Keratinocyte (primary cell): ENCODE measurements around the gene PARD3. TPM values are rescaled to one million over a fixed set of nuclear protein-coding genes. Genes with fewer than 3 reads are reported as not detected.

Experiments used
- DNase-seq: peaks from one replicate; pipeline ENCODE4 v3.0.0-alpha.2; 2011; ENCODE audit warnings: low read depth, missing footprints, low spot score
- FAIRE-seq: peaks from 2 replicates; lab custom pipeline; 2011; peaks lifted over from hg19 to GRCh38; lab: Jason Lieb, UNC
- H2AFZ ChIP-seq: 2 replicates; pipeline ENCODE4 v1.6.0; 2012; ENCODE audit warnings: low read length, control low read depth, inconsistent platforms; ENCODE audit not compliant: control insufficient read depth
- H3K27ac ChIP-seq: 2 replicates; pipeline ENCODE4 v1.5.1; 2011; ENCODE audit warnings: low read length; ENCODE audit not compliant: control insufficient read depth, insufficient read depth
- H3K27me3 ChIP-seq: 3 replicates; pipeline ENCODE4 v1.6.0; 2011; ENCODE audit warnings: low read length; ENCODE audit not compliant: control insufficient read depth, insufficient read depth; ENCODE audit errors: extremely low read depth
- H3K36me3 ChIP-seq, 2 experiments: 2 replicates in 1 of 2; 3 replicates in 1 of 2; pipeline ENCODE4 v1.5.1; 2011; ENCODE audit warnings: low read length in 2 of 2, mild to moderate bottlenecking in 1 of 2; ENCODE audit not compliant: control insufficient read depth in 2 of 2, insufficient read depth in 2 of 2; ENCODE audit errors: extremely low read depth in 1 of 2
- H3K4me1 ChIP-seq: 3 replicates; pipeline ENCODE4 v1.5.1; 2011; ENCODE audit warnings: low read length; ENCODE audit not compliant: control insufficient read depth, insufficient read depth; ENCODE audit errors: extremely low read depth
- H3K4me2 ChIP-seq: 3 replicates; pipeline ENCODE4 v1.6.0; 2011; ENCODE audit warnings: low read depth, low read length; ENCODE audit not compliant: control insufficient read depth, insufficient read depth; ENCODE audit errors: extremely low read depth
- H3K4me3 ChIP-seq, 3 experiments: fragments of 200-600 bp in 1 of 3; sonication (generic) in 1 of 3; 2 replicates in 2 of 3; 3 replicates in 1 of 3; pipeline ENCODE4 v1.5.1; 2011 to 2016; ENCODE audit warnings: low read length in 3 of 3, mild to moderate bottlenecking in 3 of 3, control low read depth in 2 of 3, inconsistent platforms in 1 of 3, low read depth in 1 of 3, mixed read lengths in 1 of 3, mixed run types in 1 of 3, moderate library complexity in 1 of 3; ENCODE audit not compliant: control insufficient read depth in 2 of 3, insufficient read depth in 2 of 3; ENCODE audit errors: extremely low read depth in 1 of 3
- H3K79me2 ChIP-seq: 2 replicates; pipeline ENCODE4 v1.6.0; 2012; ENCODE audit warnings: low read length; ENCODE audit not compliant: control insufficient read depth, insufficient read depth
- H3K9ac ChIP-seq: 3 replicates; pipeline ENCODE4 v1.6.0; 2011; ENCODE audit warnings: low read length; ENCODE audit not compliant: control insufficient read depth, insufficient read depth; ENCODE audit errors: extremely low read depth
- H3K9me1 ChIP-seq: 3 replicates; pipeline ENCODE4 v1.6.0; 2011; ENCODE audit warnings: low read length; ENCODE audit not compliant: control insufficient read depth, insufficient read depth; ENCODE audit errors: extremely low read depth
- H3K9me3 ChIP-seq: 2 replicates; pipeline ENCODE4 v1.5.1; 2012; ENCODE audit warnings: low read depth, low read length; ENCODE audit not compliant: control insufficient read depth
- H4K20me1 ChIP-seq: 3 replicates; pipeline ENCODE4 v1.6.0; 2011; ENCODE audit warnings: low read length; ENCODE audit not compliant: control insufficient read depth, insufficient read depth; ENCODE audit errors: extremely low read depth
- EZH2 ChIP-seq: IDR thresholded peaks from one replicate; pipeline ENCODE4 v1.6.1; 2012; ENCODE audit warnings: inconsistent platforms, mild to moderate bottlenecking, low read length, moderate library complexity
- dilution Hi-C: fragments of 300-500 bp; cut with MboI; formaldehyde crosslinking; loops from one replicate; pipeline ENCODE4 v1.7.0; 2020; ENCODE audit warnings: low sequenced_read_pairs; ENCODE audit not compliant: extremely low pct_ligation_motif_present
- polyA plus RNA-seq, 5 experiments: library from polyadenylated mRNA; depleted of rRNA in 3 of 5; stranded (reverse) in 3 of 5; stranded (forward) in 1 of 5; unstranded in 1 of 5; fragments of >200 nt; gene quantifications; 1 replicate in 1 of 5; 2 replicates in 3 of 5; 3 replicates in 1 of 5; pipeline versions ENCODE4 v1.2.1 to v1.2.3, GENCODE V29; 2011 to 2012; ENCODE audit warnings: missing spikeins in 2 of 5, low read depth in 1 of 5, low replicate concordance in 1 of 5
- TF ChIP-seq, protein P1 (sequence below), 3 experiments: IDR thresholded peaks in 1 of 3; conservative IDR thresholded peaks in 1 of 3; optimal IDR thresholded peaks in 1 of 3; 2 replicates in 2 of 3; 3 replicates in 1 of 3; pipeline versions ENCODE3 to v1.5.1; 2011; ENCODE audit warnings: low read length in 3 of 3, mild to moderate bottlenecking in 3 of 3, moderate library complexity in 2 of 3, control low read depth in 1 of 3, inconsistent platforms in 1 of 3; ENCODE audit not compliant: insufficient read depth in 2 of 3; ENCODE audit errors: extremely low read depth in 1 of 3

PARD3 gene
- polyA plus RNA-seq, 1 donor (not counting 4 experiments of a cell fraction or from before 2014, with no cell fraction given) = 46.4 TPM

DNA sequence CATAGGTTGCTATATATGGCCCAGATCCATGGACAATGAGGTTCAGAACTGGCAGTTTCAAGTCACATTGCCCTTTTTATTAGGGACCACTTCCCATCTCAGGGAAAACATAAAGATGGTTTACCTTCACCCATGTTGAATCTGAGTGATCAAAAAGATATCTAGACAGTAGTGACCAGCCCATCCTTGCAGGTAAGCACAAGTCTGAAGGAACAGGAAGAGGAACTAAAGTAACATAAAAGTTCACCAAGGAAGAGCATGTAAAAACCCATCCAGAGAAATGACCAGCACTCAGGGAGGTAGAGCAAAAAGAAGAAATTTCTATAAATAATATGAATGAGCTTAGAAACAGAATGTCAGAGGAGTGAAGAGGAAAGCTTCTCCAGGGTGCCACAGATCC, 382.5 kb downstream of the PARD3 start:
- Histone ChIP-seq H3K4me1 (peaks cover 23% of the 10 kb centered on the region), H3K27me3 (no peaks in the 10 kb centered on the region), H3K9ac (no peak overlapping the region), H3K4me2 (peak overlapping the region; percentile 56), H3K79me2 (peaks cover 2% of the 10 kb centered on the region), H3K9me3 (no peaks in the 10 kb centered on the region), H3K27ac (peak overlapping the region; percentile 30), H3K9me1 (no peaks in the 10 kb centered on the region), H3K4me3 (no peak overlapping the region), H2AFZ (no peak overlapping the region), H4K20me1 (no peaks in the 10 kb centered on the region), H3K36me3 (no peaks in the 10 kb centered on the region)
- TF ChIP-seq, protein P1, sequence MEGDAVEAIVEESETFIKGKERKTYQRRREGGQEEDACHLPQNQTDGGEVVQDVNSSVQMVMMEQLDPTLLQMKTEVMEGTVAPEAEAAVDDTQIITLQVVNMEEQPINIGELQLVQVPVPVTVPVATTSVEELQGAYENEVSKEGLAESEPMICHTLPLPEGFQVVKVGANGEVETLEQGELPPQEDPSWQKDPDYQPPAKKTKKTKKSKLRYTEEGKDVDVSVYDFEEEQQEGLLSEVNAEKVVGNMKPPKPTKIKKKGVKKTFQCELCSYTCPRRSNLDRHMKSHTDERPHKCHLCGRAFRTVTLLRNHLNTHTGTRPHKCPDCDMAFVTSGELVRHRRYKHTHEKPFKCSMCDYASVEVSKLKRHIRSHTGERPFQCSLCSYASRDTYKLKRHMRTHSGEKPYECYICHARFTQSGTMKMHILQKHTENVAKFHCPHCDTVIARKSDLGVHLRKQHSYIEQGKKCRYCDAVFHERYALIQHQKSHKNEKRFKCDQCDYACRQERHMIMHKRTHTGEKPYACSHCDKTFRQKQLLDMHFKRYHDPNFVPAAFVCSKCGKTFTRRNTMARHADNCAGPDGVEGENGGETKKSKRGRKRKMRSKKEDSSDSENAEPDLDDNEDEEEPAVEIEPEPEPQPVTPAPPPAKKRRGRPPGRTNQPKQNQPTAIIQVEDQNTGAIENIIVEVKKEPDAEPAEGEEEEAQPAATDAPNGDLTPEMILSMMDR (optimal IDR thresholded peaks at IDR 0.05 in 1 of 3, IDR thresholded peaks at IDR 0.05 in 1 of 3, conservative IDR thresholded peaks at IDR 0.05 in 1 of 3; ENCODE audit: extremely low read depth in 1 of 3, insufficient read depth in 2 of 3, low read length in 3 of 3) = no peak
- TF ChIP-seq EZH2 = no peak
- peak; percentile 44 for FAIRE-seq
- DNase-seq = no peak
- dilution Hi-C loops = no loop called here

DNA sequence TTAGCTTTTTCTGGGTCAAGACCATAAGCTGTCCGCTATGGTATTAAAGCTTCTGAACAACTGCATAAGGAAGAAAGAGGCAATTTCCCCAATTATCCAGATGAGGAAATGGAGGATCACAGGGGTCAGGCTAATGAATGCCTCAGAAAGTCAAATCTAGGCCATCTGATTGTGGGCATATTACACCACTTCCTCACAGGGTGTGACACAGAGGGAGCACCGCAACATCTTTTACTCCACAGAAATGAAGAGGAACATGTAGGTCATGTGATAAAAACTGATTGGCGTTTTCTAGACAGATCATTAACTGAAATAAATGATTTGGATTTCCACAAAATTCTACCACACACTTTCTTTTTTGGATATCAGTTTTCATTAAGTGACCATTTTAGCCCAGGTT, 384.4 kb downstream of the PARD3 start:
- dilution Hi-C loops = no loop called here
- TF ChIP-seq, protein P1 (optimal IDR thresholded peaks at IDR 0.05 in 1 of 3, IDR thresholded peaks at IDR 0.05 in 1 of 3, conservative IDR thresholded peaks at IDR 0.05 in 1 of 3; ENCODE audit: extremely low read depth in 1 of 3, insufficient read depth in 2 of 3, low read length in 3 of 3) = no peak
- TF ChIP-seq EZH2 = no peak

More for the DNA sequence above, 384.4 kb downstream of the PARD3 start:
- Histone ChIP-seq H3K9me3 (no peaks in the 10 kb centered on the region), H4K20me1 (no peaks in the 10 kb centered on the region), H3K9ac (no peak overlapping the region), H3K79me2 (peaks cover 2% of the 10 kb centered on the region), H3K27me3 (no peaks in the 10 kb centered on the region), H3K4me2 (no peak overlapping the region), H3K36me3 (no peaks in the 10 kb centered on the region), H3K4me3 (no peak overlapping the region), H3K4me1 (peaks cover 26% of the 10 kb centered on the region), H2AFZ (no peak overlapping the region), H3K9me1 (no peaks in the 10 kb centered on the region), H3K27ac (no peak overlapping the region)
- DNase-seq (no peak), FAIRE-seq (no peak)
